CD14-positive monocyte (primary cell): Measurements from ENCODE around the gene USB1. TPM values are rescaled to one million over a fixed set of nuclear protein-coding genes. Genes with fewer than 3 reads are reported as not detected.

Source experiments
- DNase-seq, 3 donors: peaks; one replicate each; pipeline ENCODE4 v3.0.0-alpha.2; 2011 to 2022
- H2AFZ ChIP-seq: 2 replicates; pipeline ENCODE4 v1.6.0; 2012; ENCODE audit warnings: mild to moderate bottlenecking, low read depth, low read length, inconsistent platforms; ENCODE audit not compliant: insufficient read depth, poor library complexity, severe bottlenecking
- H3K27ac ChIP-seq, 2 donors: 1 replicate in 1 of 2; 2 replicates in 1 of 2; pipeline ENCODE4 v1.5.1; 2012 to 2013; ENCODE audit warnings: low read length in 2 of 2, control low read depth in 1 of 2, inconsistent platforms in 1 of 2, low read depth in 1 of 2, mild to moderate bottlenecking in 1 of 2
- H3K27me3 ChIP-seq, 2 donors: one replicate each; pipeline versions ENCODE4 v1.6.0 to v1.6.1; 2011 to 2013; ENCODE audit warnings: low read length in 2 of 2; ENCODE audit not compliant: control insufficient read depth in 2 of 2, insufficient read depth in 2 of 2
- H3K36me3 ChIP-seq, 2 donors: replicated peaks in 1 of 2; 1 replicate in 1 of 2; 2 replicates in 1 of 2; pipeline versions ENCODE4 v1.5.1 to v1.6.1; 2012 to 2013; ENCODE audit warnings: low read length in 2 of 2, control low read depth in 1 of 2, inconsistent platforms in 1 of 2, mild to moderate bottlenecking in 1 of 2; ENCODE audit not compliant: insufficient read depth in 2 of 2, control insufficient read depth in 1 of 2
- H3K4me1 ChIP-seq, 2 donors: 1 replicate in 1 of 2; 2 replicates in 1 of 2; pipeline versions ENCODE4 v1.5.1 to v1.6.1; 2012 to 2013; ENCODE audit warnings: low read length in 2 of 2, control low read depth in 1 of 2, inconsistent platforms in 1 of 2, mild to moderate bottlenecking in 1 of 2, moderate library complexity in 1 of 2; ENCODE audit not compliant: insufficient read depth in 2 of 2, control insufficient read depth in 1 of 2
- H3K4me2 ChIP-seq: replicated peaks from 2 replicates; pipeline ENCODE3; 2012; ENCODE audit warnings: low read length, moderate library complexity, mild to moderate bottlenecking; ENCODE audit not compliant: poor library complexity, severe bottlenecking; ENCODE audit errors: extremely low read depth
- H3K4me3 ChIP-seq, 3 experiments: fragments of 200-600 bp in 1 of 3; sonication (generic) in 1 of 3; replicated peaks in 1 of 3; 1 replicate in 2 of 3; 2 replicates in 1 of 3; pipeline ENCODE4 v1.5.1; 2011 to 2013; ENCODE audit warnings: low read length in 3 of 3, mild to moderate bottlenecking in 3 of 3, control low read depth in 2 of 3, low read depth in 2 of 3, inconsistent platforms in 1 of 3, moderate library complexity in 1 of 3
- H3K79me2 ChIP-seq: 2 replicates; pipeline ENCODE4 v1.6.0; 2012; ENCODE audit warnings: mild to moderate bottlenecking, control low read depth, inconsistent platforms, low read length, moderate library complexity; ENCODE audit not compliant: insufficient read depth
- H3K9ac ChIP-seq: 2 replicates; pipeline ENCODE4 v1.6.0; 2017; ENCODE audit warnings: low read length, mild to moderate bottlenecking; ENCODE audit not compliant: insufficient read depth, poor library complexity, severe bottlenecking
- H3K9me3 ChIP-seq, 2 donors: replicated peaks in 1 of 2; 1 replicate in 1 of 2; 2 replicates in 1 of 2; pipeline versions ENCODE4 v1.5.1 to v1.6.1; 2012 to 2013; ENCODE audit warnings: low read length in 2 of 2, control low read depth in 1 of 2; ENCODE audit not compliant: control insufficient read depth in 1 of 2, insufficient read depth in 1 of 2
- H4K20me1 ChIP-seq: 2 replicates; pipeline ENCODE4 v1.6.0; 2012; ENCODE audit warnings: mild to moderate bottlenecking, low read length, control low read depth, moderate library complexity; ENCODE audit not compliant: insufficient read depth
- H3K27ac Mint-ChIP-seq, 7 donors: one replicate each; pipeline ENCODE4 v1.8.0; 2020; ENCODE audit warnings: mild to moderate bottlenecking in 7 of 7, mixed read lengths in 7 of 7, moderate library complexity in 6 of 7, inconsistent platforms in 2 of 7
- H3K27me3 Mint-ChIP-seq, 3 donors: one replicate each; pipeline ENCODE4 v1.8.0; 2021 to 2022; ENCODE audit warnings: low read depth in 3 of 3, mild to moderate bottlenecking in 3 of 3, mixed read lengths in 3 of 3, moderate library complexity in 3 of 3, inconsistent platforms in 1 of 3
- H3K36me3 Mint-ChIP-seq, 2 donors: one replicate each; pipeline ENCODE4 v1.8.0; 2020; ENCODE audit warnings: mixed read lengths in 2 of 2, inconsistent platforms in 1 of 2, mild to moderate bottlenecking in 1 of 2
- H3K4me1 Mint-ChIP-seq: one replicate; pipeline ENCODE4 v1.8.0; 2020; ENCODE audit warnings: mild to moderate bottlenecking, mixed read lengths
- H3K4me3 Mint-ChIP-seq, 2 donors: one replicate each; pipeline ENCODE4 v1.8.0; 2020; ENCODE audit warnings: mild to moderate bottlenecking in 2 of 2, mixed read lengths in 2 of 2, moderate library complexity in 1 of 2
- H3K9me3 Mint-ChIP-seq, 7 donors: one replicate each; pipeline ENCODE4 v1.8.0; 2020 to 2022; ENCODE audit warnings: mixed read lengths in 7 of 7, mild to moderate bottlenecking in 6 of 7, moderate library complexity in 6 of 7, inconsistent platforms in 2 of 7
- CTCF ChIP-seq: fragments of 200-600 bp; IDR thresholded peaks from one replicate; pipeline ENCODE4 v1.8.0; 2022; ENCODE audit warnings: antibody characterized with exemption, mild to moderate bottlenecking
- WGBS: methylation state at CpG from one replicate; pipeline ENCODE4 v1.1.5; 2013; ENCODE audit warnings: missing lambda C conversion rate; ENCODE audit not compliant: insufficient coverage; 5-methylcytosine and 5-hydroxymethylcytosine counted together
- intact Hi-C, 2 donors: fragments of 100-400 bp; cut with micrococcal nuclease; formaldehyde crosslinking; loops; one replicate each; pipeline versions ENCODE4 v1.15.0 to v1.15.1; 2023
- polyA plus RNA-seq, 3 donors: library from polyadenylated mRNA; depleted of rRNA in 1 of 3; unstranded in 2 of 3; stranded (reverse) in 1 of 3; fragments of 300-500 nt in 2 of 3; fragments of >200 nt in 1 of 3; fragmentation: Illumina TruSeq in 2 of 3; gene quantifications; 1 replicate in 2 of 3; 2 replicates in 1 of 3; pipeline ENCODE4 v1.2.3, GENCODE V29; 2012 to 2021

Gene USB1
- polyA plus RNA-seq, 3 donors: 25.7 to 55.7 (median 44.4) TPM

GRCh38 chr16:58031016-58031800 is 30.0 kb downstream of the USB1 start:
- Histone ChIP-seq H3K4me3 (no peak overlapping the region), H3K36me3 (no peaks in the 10 kb centered on the region), H4K20me1 (no peaks in the 10 kb centered on the region), H3K27me3 (peaks cover 9 to 28% of the 10 kb centered on the region in 2 donors), H3K27ac (no peak overlapping the region), H3K9me3 (no peaks in the 10 kb centered on the region), H3K79me2 (no peaks in the 10 kb centered on the region), H2AFZ (no peak overlapping the region), H3K4me2 (no peak overlapping the region), H3K9ac (no peak overlapping the region), H3K4me1 (peaks cover 9 to 11% of the 10 kb centered on the region in 2 donors)
- Mint-ChIP-seq H3K9me3 (peaks cover 0 to 2% (median 0%) of the 10 kb centered on the region in 7 donors), H3K36me3 (no peaks in the 10 kb centered on the region), H3K27ac (no peak overlapping the region), H3K27me3 (peaks cover 25 to 31% (median 25%) of the 10 kb centered on the region in 3 donors), H3K4me1 (peaks cover 3% of the 10 kb centered on the region), H3K4me3 (no peak overlapping the region)
- no peak for TF ChIP-seq CTCF
- DNase-seq: no peak
- 100% methylated on average over 3 of the region's 14 CpGs for WGBS
- intact Hi-C loops: no loop called here

- Mint-ChIP-seq H3K9me3 (peaks cover 0 to 2% (median 0%) of the 10 kb centered on the region in 7 donors), H3K4me1 (no peaks in the 10 kb centered on the region), H3K4me3 (no peak overlapping the region), H3K36me3 (no peaks in the 10 kb centered on the region), H3K27ac (no peak overlapping the region), H3K27me3 (peaks cover 12 to 15% (median 12%) of the 10 kb centered on the region in 3 donors)
- no peak overlapping the region for H3K9ac ChIP-seq
- H3K4me1 ChIP-seq: no peaks in the 10 kb centered on the region
- H4K20me1 ChIP-seq: no peaks in the 10 kb centered on the region
- TF ChIP-seq CTCF: no peak
- 90% methylated on average over 7 of the region's 15 CpGs for WGBS
- no peaks in the 10 kb centered on the region for H3K36me3 ChIP-seq
- no peaks in the 10 kb centered on the region for H3K79me2 ChIP-seq
- no peak overlapping the region for H2AFZ ChIP-seq
- peaks cover 3 to 13% of the 10 kb centered on the region in 2 donors for H3K27me3 ChIP-seq
- no peaks in the 10 kb centered on the region for H3K9me3 ChIP-seq
- DNase-seq: no peak
- no peak overlapping the region for H3K4me3 ChIP-seq
- H3K27ac ChIP-seq: no peak overlapping the region
- intact Hi-C loops: no loop called here
- no peak overlapping the region for H3K4me2 ChIP-seq
Observed at GRCh38 chr16:58032710-58033293, 31.6 kb downstream of the USB1 start.
